WTC11 (cell line): ENCODE data around the gene NIPA2.

Experiments used
- ESRRA ChIP-seq: sonication (generic); formaldehyde crosslinking; IDR thresholded peaks from 2 replicates; pipeline ENCODE4 v1.8.1; 2022; ENCODE audit warnings: mild to moderate bottlenecking, missing genetic modification reagents, borderline replicate concordance
- JUN ChIP-seq: sonication (generic); formaldehyde crosslinking; IDR thresholded peaks from 2 replicates; pipeline ENCODE4 v1.8.0; 2023; ENCODE audit warnings: mild to moderate bottlenecking, missing genetic modification reagents
- TF ChIP-seq, protein P1 (sequence below): fragments of 200-600 bp; IDR thresholded peaks from 2 replicates; pipeline ENCODE4 v1.8.0; 2022; ENCODE audit warnings: antibody characterized with exemption

DNA sequence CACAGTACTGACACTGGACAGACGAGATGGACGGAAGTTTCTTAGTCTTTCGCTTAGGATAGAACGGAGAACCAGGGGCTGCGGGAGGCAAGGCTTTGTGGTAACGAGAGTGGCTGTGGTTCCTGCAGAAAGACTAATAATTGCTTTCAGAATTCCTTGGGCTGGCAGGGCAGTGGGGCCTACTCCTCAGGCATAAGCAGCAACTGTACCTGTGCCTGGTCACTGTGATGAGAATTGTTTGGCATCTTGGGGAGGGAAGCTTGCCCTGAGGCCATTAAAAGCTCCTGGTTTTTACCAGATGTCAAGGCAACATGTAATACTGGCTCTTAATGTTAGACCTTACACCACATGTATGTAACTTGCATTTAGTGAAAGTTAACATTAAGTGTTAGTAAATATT is 7.6 kb downstream of the NIPA2 start:
- no peak for TF ChIP-seq JUN
- TF ChIP-seq, protein P1, sequence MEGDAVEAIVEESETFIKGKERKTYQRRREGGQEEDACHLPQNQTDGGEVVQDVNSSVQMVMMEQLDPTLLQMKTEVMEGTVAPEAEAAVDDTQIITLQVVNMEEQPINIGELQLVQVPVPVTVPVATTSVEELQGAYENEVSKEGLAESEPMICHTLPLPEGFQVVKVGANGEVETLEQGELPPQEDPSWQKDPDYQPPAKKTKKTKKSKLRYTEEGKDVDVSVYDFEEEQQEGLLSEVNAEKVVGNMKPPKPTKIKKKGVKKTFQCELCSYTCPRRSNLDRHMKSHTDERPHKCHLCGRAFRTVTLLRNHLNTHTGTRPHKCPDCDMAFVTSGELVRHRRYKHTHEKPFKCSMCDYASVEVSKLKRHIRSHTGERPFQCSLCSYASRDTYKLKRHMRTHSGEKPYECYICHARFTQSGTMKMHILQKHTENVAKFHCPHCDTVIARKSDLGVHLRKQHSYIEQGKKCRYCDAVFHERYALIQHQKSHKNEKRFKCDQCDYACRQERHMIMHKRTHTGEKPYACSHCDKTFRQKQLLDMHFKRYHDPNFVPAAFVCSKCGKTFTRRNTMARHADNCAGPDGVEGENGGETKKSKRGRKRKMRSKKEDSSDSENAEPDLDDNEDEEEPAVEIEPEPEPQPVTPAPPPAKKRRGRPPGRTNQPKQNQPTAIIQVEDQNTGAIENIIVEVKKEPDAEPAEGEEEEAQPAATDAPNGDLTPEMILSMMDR = no peak
- TF ChIP-seq ESRRA (CRISPR knock-in tag) = no peak
